Kidney (tissue), 14 donors: ENCODE measurements around the gene GPC6. TPM values are rescaled to one million over a fixed set of nuclear protein-coding genes. Genes with fewer than 3 reads are reported as not detected.

Experiments
- DNase-seq, 5 donors: peaks; one replicate each; pipeline ENCODE4 v3.0.0-alpha.2; 2013 to 2020
- FAIRE-seq: peaks from 2 replicates; lab custom pipeline; 2012; peaks lifted over from hg19 to GRCh38; lab: Jason Lieb, UNC
- H3K27ac ChIP-seq, 2 donors: one replicate each; pipeline ENCODE4 v1.7.0; 2013; ENCODE audit warnings: low read depth in 2 of 2, low read length in 2 of 2, inconsistent platforms in 1 of 2
- H3K27me3 ChIP-seq: one replicate; pipeline ENCODE4 v1.7.1; 2013; ENCODE audit warnings: low read length, inconsistent platforms; ENCODE audit not compliant: control insufficient read depth, insufficient read depth
- H3K36me3 ChIP-seq, 3 donors: one replicate each; pipeline versions ENCODE4 v1.7.0 to v1.7.1; 2013; ENCODE audit warnings: low read length in 3 of 3, control low read depth in 1 of 3, inconsistent platforms in 1 of 3; ENCODE audit not compliant: insufficient read depth in 3 of 3, control insufficient read depth in 2 of 3
- H3K4me1 ChIP-seq, 3 donors: one replicate each; pipeline versions ENCODE4 v1.7.0 to v1.7.1; 2013; ENCODE audit warnings: low read length in 3 of 3, inconsistent platforms in 1 of 3, low read depth in 1 of 3; ENCODE audit not compliant: control insufficient read depth in 2 of 3, insufficient read depth in 2 of 3
- H3K4me3 ChIP-seq, 3 donors: one replicate each; pipeline versions ENCODE4 v1.7.0 to v1.8.1; 2013; ENCODE audit warnings: low read length in 3 of 3, control low read depth in 1 of 3, inconsistent platforms in 1 of 3
- H3K9ac ChIP-seq, 3 donors: one replicate each; pipeline versions ENCODE4 v1.7.0 to v1.7.1; 2013; ENCODE audit warnings: low read length in 3 of 3, control low read depth in 1 of 3, inconsistent platforms in 1 of 3
- H3K9me3 ChIP-seq, 3 donors: one replicate each; pipeline versions ENCODE4 v1.7.0 to v1.7.1; 2013; ENCODE audit warnings: low read length in 3 of 3, control low read depth in 1 of 3, inconsistent platforms in 1 of 3; ENCODE audit not compliant: control insufficient read depth in 2 of 3, insufficient read depth in 1 of 3
- intact Hi-C: fragments of 100-400 bp; cut with DNase I; formaldehyde crosslinking; loops from one replicate; pipeline ENCODE4 v1.11.1; 2022
- polyA plus RNA-seq: library from polyadenylated mRNA; stranded (reverse); fragments of 350-450 nt; fragmentation: Illumina TruSeq; extraction: RNeasy Lipid Tissue Mini Kit (QIAGEN cat#74804); gene quantifications from one replicate; pipeline ENCODE4 v1.2.3, GENCODE V29; 2014; ENCODE audit warnings: low read depth, low replicate concordance; ENCODE audit not compliant: insufficient read depth
- total RNA-seq: library from RNA; stranded (reverse); fragmentation: NEBNext Ultra II Directional; extraction: Animal tissue kit (Norgen Biotek cat#: 25700); gene quantifications from one replicate; pipeline ENCODE4 v1.2.1, GENCODE V29; 2021
- TF ChIP-seq, protein P1 (sequence below): IDR thresholded peaks from 3 replicates; pipeline ENCODE4 v1.5.1; 2012; ENCODE audit warnings: mild to moderate bottlenecking, moderate library complexity, borderline replicate concordance; ENCODE audit not compliant: insufficient read depth; ENCODE audit errors: extremely low read depth
- donor health status: control.
- donor health status: control.
- donor health status: control.
- donor health status: control.
- donor health status: control.
- donor health status: DM: yes; HTN: yes; CAD: no.
- donor health status: Normal renal cell carcinoma (clear cell type).

GPC6 gene
- total and polyA plus RNA-seq, 2 donors from 2014 or later, result 6.2 to 15.5 TPM

DNA sequence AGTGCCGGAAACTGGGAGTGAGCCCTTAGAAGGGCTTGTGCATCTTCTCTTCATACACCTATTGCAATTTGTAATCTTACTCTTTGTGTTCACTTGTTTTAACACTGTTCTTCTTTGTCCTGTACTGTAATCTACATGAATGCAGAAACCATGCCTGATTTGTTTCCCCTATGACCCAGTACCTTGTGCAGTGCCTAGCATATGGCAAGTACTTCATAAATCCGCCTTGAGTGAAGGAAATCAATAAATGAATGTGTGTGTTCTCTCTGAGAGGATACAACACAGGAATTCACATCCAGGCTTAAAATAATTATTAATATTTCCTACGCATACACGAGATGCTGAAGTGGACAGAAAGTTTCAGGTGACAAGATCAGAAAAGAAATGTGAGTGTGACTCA lies 172.6 kb downstream of the GPC6 start:
- DNase-seq (no peak), FAIRE-seq (no peak)
- TF ChIP-seq, protein P1, sequence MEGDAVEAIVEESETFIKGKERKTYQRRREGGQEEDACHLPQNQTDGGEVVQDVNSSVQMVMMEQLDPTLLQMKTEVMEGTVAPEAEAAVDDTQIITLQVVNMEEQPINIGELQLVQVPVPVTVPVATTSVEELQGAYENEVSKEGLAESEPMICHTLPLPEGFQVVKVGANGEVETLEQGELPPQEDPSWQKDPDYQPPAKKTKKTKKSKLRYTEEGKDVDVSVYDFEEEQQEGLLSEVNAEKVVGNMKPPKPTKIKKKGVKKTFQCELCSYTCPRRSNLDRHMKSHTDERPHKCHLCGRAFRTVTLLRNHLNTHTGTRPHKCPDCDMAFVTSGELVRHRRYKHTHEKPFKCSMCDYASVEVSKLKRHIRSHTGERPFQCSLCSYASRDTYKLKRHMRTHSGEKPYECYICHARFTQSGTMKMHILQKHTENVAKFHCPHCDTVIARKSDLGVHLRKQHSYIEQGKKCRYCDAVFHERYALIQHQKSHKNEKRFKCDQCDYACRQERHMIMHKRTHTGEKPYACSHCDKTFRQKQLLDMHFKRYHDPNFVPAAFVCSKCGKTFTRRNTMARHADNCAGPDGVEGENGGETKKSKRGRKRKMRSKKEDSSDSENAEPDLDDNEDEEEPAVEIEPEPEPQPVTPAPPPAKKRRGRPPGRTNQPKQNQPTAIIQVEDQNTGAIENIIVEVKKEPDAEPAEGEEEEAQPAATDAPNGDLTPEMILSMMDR, result no peak
- Histone ChIP-seq H3K27me3 (no peaks in the 10 kb centered on the region), H3K27ac (no peak overlapping the region), H3K9ac (no peak overlapping the region), H3K9me3 (no peaks in the 10 kb centered on the region), H3K36me3 (no peaks in the 10 kb centered on the region), H3K4me1 (no peaks in the 10 kb centered on the region), H3K4me3 (no peak overlapping the region)
- intact Hi-C loops, result no loop called here

DNA sequence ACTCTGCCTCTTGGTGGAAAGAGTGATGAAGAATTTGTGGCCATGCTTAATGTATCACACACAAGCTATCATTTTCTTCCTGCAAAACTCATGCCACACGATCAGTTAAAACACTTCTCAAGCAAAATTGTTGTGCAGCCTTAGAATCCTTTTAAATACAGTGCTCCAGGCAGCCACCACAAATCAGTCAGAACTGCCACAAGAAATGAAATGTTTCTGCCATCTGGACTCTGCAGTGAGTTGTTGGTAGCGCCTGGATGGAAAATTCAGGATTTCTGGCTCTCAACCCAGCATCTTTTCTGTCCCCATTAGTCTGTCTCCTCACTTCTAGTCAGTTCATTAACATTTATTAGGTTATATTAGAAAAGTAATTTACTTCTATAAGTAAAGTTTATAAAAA lies 179.5 kb downstream of the GPC6 start:
- FAIRE-seq, result no peak
- no peak overlapping the region for H3K9ac ChIP-seq
- intact Hi-C loops, result no loop called here

DNA sequence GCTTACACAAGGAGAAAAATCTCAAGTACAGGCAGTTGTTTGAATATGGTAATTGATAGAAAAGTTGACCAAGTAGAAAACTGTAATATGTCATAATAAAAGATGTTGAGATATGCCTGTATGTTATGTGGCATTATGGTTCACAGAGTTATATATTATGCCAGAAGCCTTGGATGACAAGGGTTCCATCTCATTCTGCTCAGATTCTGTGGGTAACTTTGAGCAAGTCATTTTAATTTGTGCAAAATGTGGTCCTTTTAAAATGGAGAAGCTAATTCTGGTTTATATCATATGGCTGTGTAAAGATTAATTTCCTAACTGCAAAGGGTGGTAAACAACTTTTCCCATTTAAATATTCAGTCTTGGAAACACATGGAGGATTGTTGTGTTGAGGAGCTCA lies 180.9 kb downstream of the GPC6 start:
- no peak overlapping the region for H3K27ac ChIP-seq
- intact Hi-C loops, result no loop called here
- TF ChIP-seq, protein P1, result no peak
- H3K4me1 ChIP-seq, result no peaks in the 10 kb centered on the region
- H3K4me3 ChIP-seq, result no peak overlapping the region
- FAIRE-seq (no peak), DNase-seq (no peak)
- no peaks in the 10 kb centered on the region for H3K27me3 ChIP-seq
- H3K9me3 ChIP-seq, result no peaks in the 10 kb centered on the region
- no peak overlapping the region for H3K9ac ChIP-seq
- H3K36me3 ChIP-seq, result no peaks in the 10 kb centered on the region

More for the DNA sequence above, 179.5 kb downstream of the GPC6 start:
- H3K36me3 ChIP-seq, result no peaks in the 10 kb centered on the region
- H3K4me1 ChIP-seq, result no peaks in the 10 kb centered on the region
- H3K27ac ChIP-seq, result no peak overlapping the region
- no peak overlapping the region for H3K4me3 ChIP-seq
- H3K9me3 ChIP-seq, result no peaks in the 10 kb centered on the region
- TF ChIP-seq, protein P1, result no peak
- DNase-seq, result no peak
- H3K27me3 ChIP-seq, result no peaks in the 10 kb centered on the region

DNA sequence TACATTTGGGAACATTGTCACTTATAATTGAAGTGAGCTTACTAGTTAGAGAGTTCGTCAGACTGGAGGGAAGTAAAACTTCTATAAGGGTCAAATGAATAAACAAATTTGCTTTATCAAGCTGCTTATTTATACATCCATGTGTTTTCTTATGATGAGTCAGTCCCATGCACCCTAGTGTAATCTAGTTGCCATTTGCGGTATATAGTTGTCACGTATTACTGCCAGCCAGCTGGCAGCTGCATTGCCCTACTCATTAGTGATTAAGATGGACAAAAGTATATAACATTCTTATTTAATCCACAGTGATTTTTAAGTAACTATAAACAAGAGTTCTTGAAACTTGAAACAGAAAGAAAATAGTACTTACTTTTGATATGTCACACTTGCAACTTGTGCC lies 182.4 kb downstream of the GPC6 start:
- peaks cover 0 to 5% (median under 1%) of the 10 kb centered on the region in 3 donors for H3K4me1 ChIP-seq
- no peak overlapping the region for H3K4me3 ChIP-seq
- TF ChIP-seq, protein P1, result no peak
- H3K36me3 ChIP-seq, result no peaks in the 10 kb centered on the region
- H3K9ac ChIP-seq, result no peak overlapping the region
- H3K9me3 ChIP-seq, result no peaks in the 10 kb centered on the region
- FAIRE-seq, result no peak
- no peak overlapping the region for H3K27ac ChIP-seq
- no peak for DNase-seq
- no peaks in the 10 kb centered on the region for H3K27me3 ChIP-seq
- intact Hi-C loops, result no loop called here
